CD4-positive, alpha-beta T cell (primary cell): ENCODE results near the gene LRP4. TPM values are rescaled to one million over a fixed set of nuclear protein-coding genes. Genes with fewer than 3 reads are reported as not detected.

Experiments used
- ATAC-seq: fragments of 200-7000 bp; cut with Tn5 transposase; one replicate; pipeline ENCODE4 v1.10.0; 2022; ENCODE audit warnings: mild to moderate bottlenecking; ENCODE audit not compliant: poor library complexity
- CTCF ChIA-PET: fragments of 350-600 bp; sonication (Branson Sonifier 250); formaldehyde crosslinking; loops from one replicate; lab custom pipeline; 2021; ENCODE audit warnings: antibody characterized with exemption, inconsistent platforms; lab: Charles Lee
- POLR2A ChIA-PET: fragments of 350-600 bp; sonication (Branson Sonifier 250); formaldehyde crosslinking; loops from one replicate; lab custom pipeline; 2021; ENCODE audit warnings: antibody characterized with exemption, inconsistent platforms; lab: Charles Lee
- DNase-seq, 14 experiments: peaks; one replicate each; pipeline ENCODE4 v3.0.0-alpha.2; 2013 to 2020; ENCODE audit warnings: mixed read lengths in 2 of 14
- H3K27ac ChIP-seq, 2 donors: one replicate each; pipeline versions ENCODE4 v1.5.1 to v1.7.0; 2013; ENCODE audit warnings: low read length in 2 of 2, low read depth in 1 of 2, mild to moderate bottlenecking in 1 of 2
- H3K27me3 ChIP-seq, 2 experiments: 1 replicate in 1 of 2; 2 replicates in 1 of 2; pipeline versions ENCODE4 v1.6.1 to v1.7.0; 2013; ENCODE audit warnings: low read length in 2 of 2, control low read depth in 1 of 2, mild to moderate bottlenecking in 1 of 2, moderate library complexity in 1 of 2; ENCODE audit not compliant: insufficient read depth in 2 of 2, control insufficient read depth in 1 of 2
- H3K36me3 ChIP-seq: one replicate; pipeline ENCODE4 v1.6.1; 2013; ENCODE audit warnings: low read length, control low read depth; ENCODE audit not compliant: insufficient read depth
- H3K4me1 ChIP-seq: one replicate; pipeline ENCODE4 v1.6.1; 2013; ENCODE audit warnings: low read length, control low read depth; ENCODE audit not compliant: insufficient read depth
- H3K4me3 ChIP-seq: one replicate; pipeline ENCODE4 v1.5.1; 2013; ENCODE audit warnings: mild to moderate bottlenecking, low read length, moderate library complexity
- H3K9me3 ChIP-seq, 2 experiments: 1 replicate in 1 of 2; 2 replicates in 1 of 2; pipeline versions ENCODE4 v1.6.1 to v1.7.0; 2013; ENCODE audit warnings: low read length in 2 of 2, mild to moderate bottlenecking in 2 of 2, control low read depth in 1 of 2, moderate library complexity in 1 of 2; ENCODE audit not compliant: control insufficient read depth in 1 of 2, insufficient read depth in 1 of 2
- H3K27ac Mint-ChIP-seq: one replicate; pipeline ENCODE4 v1.8.0; 2020; ENCODE audit warnings: mixed read lengths
- H3K27me3 Mint-ChIP-seq: one replicate; pipeline ENCODE4 v1.8.0; 2021; ENCODE audit warnings: mixed read lengths
- H3K36me3 Mint-ChIP-seq: one replicate; pipeline ENCODE4 v1.8.0; 2021; ENCODE audit warnings: low read depth, mixed read lengths
- H3K4me1 Mint-ChIP-seq: one replicate; pipeline ENCODE4 v1.8.0; 2021; ENCODE audit warnings: low read depth, mixed read lengths
- H3K4me3 Mint-ChIP-seq: one replicate; pipeline ENCODE4 v1.8.0; 2020; ENCODE audit warnings: mild to moderate bottlenecking, mixed read lengths
- H3K9me3 Mint-ChIP-seq: one replicate; pipeline ENCODE4 v1.8.0; 2020; ENCODE audit warnings: mixed read lengths
- intact Hi-C, 2 experiments: fragments of 100-400 bp; cut with DNase I in 1 of 2; cut with micrococcal nuclease in 1 of 2; formaldehyde crosslinking; loops; one replicate each; pipeline versions ENCODE4 v1.15.1 to v1.9.0; 2023 to 2025; cut with DNase I, micrococcal nuclease
- total RNA-seq, 174 experiments: library from RNA in 2 of 174; stranded (reverse) in 2 of 174; gene quantifications; one replicate each; pipeline ENCODE4 v1.2.3 and lab custom pipeline; 2021 to 2026
- TF ChIP-seq, protein P1 (sequence below): fragments of 200-600 bp; IDR thresholded peaks from one replicate; pipeline ENCODE4 v1.8.0; 2022; ENCODE audit warnings: antibody characterized with exemption, mild to moderate bottlenecking

LRP4 gene
- total RNA-seq, 2 experiments from 2014 or later = not detected

- Mint-ChIP-seq H3K4me3 (no peak overlapping the region), H3K9me3 (no peaks in the 10 kb centered on the region), H3K4me1 (no peaks in the 10 kb centered on the region), H3K27me3 (no peaks in the 10 kb centered on the region), H3K36me3 (no peaks in the 10 kb centered on the region), H3K27ac (no peak overlapping the region)
- no peaks in the 10 kb centered on the region for H3K27me3 ChIP-seq
- H3K36me3 ChIP-seq = no peaks in the 10 kb centered on the region
- H3K27ac ChIP-seq = no peak overlapping the region
- CTCF ChIA-PET = interaction anchor here (1.1 kb wide), 1 partner anchor 30 kb away, joined by 3 read pairs; no protein-coding TSS in a partner anchor
- peaks cover 0 to 4% of the 10 kb centered on the region in 2 experiments for H3K9me3 ChIP-seq
- no peak for ATAC-seq
- H3K4me1 ChIP-seq = no peaks in the 10 kb centered on the region
- TF ChIP-seq, protein P1, sequence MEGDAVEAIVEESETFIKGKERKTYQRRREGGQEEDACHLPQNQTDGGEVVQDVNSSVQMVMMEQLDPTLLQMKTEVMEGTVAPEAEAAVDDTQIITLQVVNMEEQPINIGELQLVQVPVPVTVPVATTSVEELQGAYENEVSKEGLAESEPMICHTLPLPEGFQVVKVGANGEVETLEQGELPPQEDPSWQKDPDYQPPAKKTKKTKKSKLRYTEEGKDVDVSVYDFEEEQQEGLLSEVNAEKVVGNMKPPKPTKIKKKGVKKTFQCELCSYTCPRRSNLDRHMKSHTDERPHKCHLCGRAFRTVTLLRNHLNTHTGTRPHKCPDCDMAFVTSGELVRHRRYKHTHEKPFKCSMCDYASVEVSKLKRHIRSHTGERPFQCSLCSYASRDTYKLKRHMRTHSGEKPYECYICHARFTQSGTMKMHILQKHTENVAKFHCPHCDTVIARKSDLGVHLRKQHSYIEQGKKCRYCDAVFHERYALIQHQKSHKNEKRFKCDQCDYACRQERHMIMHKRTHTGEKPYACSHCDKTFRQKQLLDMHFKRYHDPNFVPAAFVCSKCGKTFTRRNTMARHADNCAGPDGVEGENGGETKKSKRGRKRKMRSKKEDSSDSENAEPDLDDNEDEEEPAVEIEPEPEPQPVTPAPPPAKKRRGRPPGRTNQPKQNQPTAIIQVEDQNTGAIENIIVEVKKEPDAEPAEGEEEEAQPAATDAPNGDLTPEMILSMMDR = no peak
- POLR2A ChIA-PET = no interaction called here
- DNase-seq = no peak
- H3K4me3 ChIP-seq = no peak overlapping the region
- intact Hi-C loops = no loop called here
Measured at GRCh38 chr11:46855167-46855566, 63.2 kb downstream of the LRP4 start.

GRCh38 chr11:46850829-46851380 is 67.4 kb downstream of the LRP4 start:
- POLR2A ChIA-PET = no interaction called here
- Mint-ChIP-seq H3K4me3 (no peak overlapping the region), H3K4me1 (peaks cover 5% of the 10 kb centered on the region), H3K27me3 (no peaks in the 10 kb centered on the region), H3K27ac (no peak overlapping the region), H3K9me3 (no peaks in the 10 kb centered on the region), H3K36me3 (peaks cover 3% of the 10 kb centered on the region)
- intact Hi-C loops = no loop called here
- DNase-seq (no peak), ATAC-seq (no peak)
- Histone ChIP-seq H3K4me3 (no peak overlapping the region), H3K27me3 (no peaks in the 10 kb centered on the region), H3K36me3 (no peaks in the 10 kb centered on the region), H3K9me3 (peaks cover 0 to 4% of the 10 kb centered on the region in 2 experiments), H3K27ac (no peak overlapping the region), H3K4me1 (peaks cover 7% of the 10 kb centered on the region)
- TF ChIP-seq, protein P1 = no peak
- CTCF ChIA-PET = interaction anchor here (0.6 kb wide), 1 partner anchor 34 kb away, joined by 3 read pairs; no protein-coding TSS in a partner anchor

GRCh38 chr11:46849631-46850030 is 68.7 kb downstream of the LRP4 start:
- H3K4me1 ChIP-seq = peaks cover 16% of the 10 kb centered on the region
- H3K36me3 Mint-ChIP-seq = peaks cover 4% of the 10 kb centered on the region
- intact Hi-C loops = loop anchor here in 1 of 2 experiments (10.0 kb wide), 1 partner anchor 575 kb away; the partner anchor contains the start of gene PSMC3
- ATAC-seq = no peak
- POLR2A ChIA-PET = no interaction called here
- TF ChIP-seq, protein P1 = no peak
- DNase-seq = no peak
- no peak overlapping the region for H3K27ac Mint-ChIP-seq
- H3K27me3 Mint-ChIP-seq = no peaks in the 10 kb centered on the region
- no peaks in the 10 kb centered on the region for H3K9me3 Mint-ChIP-seq
- CTCF ChIA-PET = no interaction called here
- H3K27ac ChIP-seq = no peak overlapping the region
- no peak overlapping the region for H3K4me3 Mint-ChIP-seq
- no peak overlapping the region for H3K4me3 ChIP-seq
- H3K9me3 ChIP-seq = peaks cover 0 to 4% of the 10 kb centered on the region in 2 experiments
- H3K36me3 ChIP-seq = no peaks in the 10 kb centered on the region
- H3K4me1 Mint-ChIP-seq = peaks cover 15% of the 10 kb centered on the region
- no peaks in the 10 kb centered on the region for H3K27me3 ChIP-seq
